Endothelial cell (in vitro differentiated cells): Measurements from ENCODE around the gene DCAF8. TPM values are rescaled to one million over a fixed set of nuclear protein-coding genes. Genes with fewer than 3 reads are reported as not detected.

Experiments used
- DNase-seq: peaks from one replicate; pipeline ENCODE4 v3.0.0; 2021; ENCODE audit warnings: low spot score
- H3K27ac Mint-ChIP-seq: one replicate; pipeline ENCODE4 v1.8.0; 2021; ENCODE audit warnings: mixed read lengths, inconsistent platforms; ENCODE audit not compliant: unreplicated experiment
- H3K27me3 Mint-ChIP-seq: one replicate; pipeline ENCODE4 v1.8.0; 2021; ENCODE audit warnings: mild to moderate bottlenecking, moderate library complexity, mixed read lengths, inconsistent platforms; ENCODE audit not compliant: unreplicated experiment
- H3K36me3 Mint-ChIP-seq: one replicate; pipeline ENCODE4 v1.8.0; 2021; ENCODE audit warnings: mild to moderate bottlenecking, low read depth, mixed read lengths, inconsistent platforms; ENCODE audit not compliant: unreplicated experiment
- H3K4me1 Mint-ChIP-seq: one replicate; pipeline ENCODE4 v1.8.0; 2021; ENCODE audit warnings: mild to moderate bottlenecking, mixed read lengths, inconsistent platforms; ENCODE audit not compliant: unreplicated experiment
- H3K4me3 Mint-ChIP-seq: one replicate; pipeline ENCODE4 v1.8.0; 2021; ENCODE audit warnings: mild to moderate bottlenecking, mixed read lengths, inconsistent platforms; ENCODE audit not compliant: unreplicated experiment
- H3K9me3 Mint-ChIP-seq: one replicate; pipeline ENCODE4 v1.8.0; 2021; ENCODE audit warnings: mixed read lengths, inconsistent platforms; ENCODE audit not compliant: unreplicated experiment
- total RNA-seq: library from RNA; stranded (reverse); fragmentation: NEBNext Ultra II Directional; extraction: Animal tissue kit (Norgen Biotek cat#: 25700); gene quantifications from one replicate; pipeline ENCODE4 v1.2.1, GENCODE V29; 2021; ENCODE audit not compliant: unreplicated experiment
- TF ChIP-seq, protein P1 (sequence below): fragments of 200-600 bp; sonication (generic); IDR thresholded peaks from one replicate; pipeline ENCODE4 v1.5.0; 2021; ENCODE audit warnings: antibody characterized with exemption; ENCODE audit not compliant: unreplicated experiment

The DCAF8 gene
- total RNA-seq, 1 donor from 2014 or later, result 134 TPM

- DNase-seq, result no peak
- Mint-ChIP-seq H3K4me1 (no peaks in the 10 kb centered on the region), H3K27me3 (no peaks in the 10 kb centered on the region), H3K27ac (no peak overlapping the region), H3K9me3 (no peaks in the 10 kb centered on the region), H3K4me3 (no peak overlapping the region), H3K36me3 (peaks cover 22% of the 10 kb centered on the region)
- TF ChIP-seq, protein P1, sequence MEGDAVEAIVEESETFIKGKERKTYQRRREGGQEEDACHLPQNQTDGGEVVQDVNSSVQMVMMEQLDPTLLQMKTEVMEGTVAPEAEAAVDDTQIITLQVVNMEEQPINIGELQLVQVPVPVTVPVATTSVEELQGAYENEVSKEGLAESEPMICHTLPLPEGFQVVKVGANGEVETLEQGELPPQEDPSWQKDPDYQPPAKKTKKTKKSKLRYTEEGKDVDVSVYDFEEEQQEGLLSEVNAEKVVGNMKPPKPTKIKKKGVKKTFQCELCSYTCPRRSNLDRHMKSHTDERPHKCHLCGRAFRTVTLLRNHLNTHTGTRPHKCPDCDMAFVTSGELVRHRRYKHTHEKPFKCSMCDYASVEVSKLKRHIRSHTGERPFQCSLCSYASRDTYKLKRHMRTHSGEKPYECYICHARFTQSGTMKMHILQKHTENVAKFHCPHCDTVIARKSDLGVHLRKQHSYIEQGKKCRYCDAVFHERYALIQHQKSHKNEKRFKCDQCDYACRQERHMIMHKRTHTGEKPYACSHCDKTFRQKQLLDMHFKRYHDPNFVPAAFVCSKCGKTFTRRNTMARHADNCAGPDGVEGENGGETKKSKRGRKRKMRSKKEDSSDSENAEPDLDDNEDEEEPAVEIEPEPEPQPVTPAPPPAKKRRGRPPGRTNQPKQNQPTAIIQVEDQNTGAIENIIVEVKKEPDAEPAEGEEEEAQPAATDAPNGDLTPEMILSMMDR, result no peak
These were observed 33.9 kb downstream of the DCAF8 start for GRCh38 chr1:160228431-160228830.

DNA sequence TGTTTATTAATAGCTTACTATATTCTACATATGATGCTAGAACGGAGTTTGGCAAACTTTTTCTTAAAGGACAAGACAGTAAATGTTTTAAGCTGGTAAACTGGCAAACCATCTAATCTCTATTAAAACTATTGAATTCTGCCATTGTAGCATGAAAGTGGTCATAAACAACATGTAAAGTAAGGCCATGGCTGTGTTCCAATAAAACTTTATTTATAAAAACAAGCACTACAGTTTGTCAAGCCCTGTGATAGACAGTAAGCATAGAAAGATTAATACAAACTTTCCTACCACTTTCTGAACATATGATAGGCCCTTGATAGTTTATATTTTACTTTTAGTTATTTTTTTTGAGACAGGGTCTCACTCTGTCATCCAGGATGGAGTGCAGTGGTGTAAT lies 34.8 kb downstream of the DCAF8 start:
- Mint-ChIP-seq H3K4me3 (no peak overlapping the region), H3K36me3 (peaks cover 29% of the 10 kb centered on the region), H3K9me3 (no peaks in the 10 kb centered on the region), H3K27ac (no peak overlapping the region), H3K4me1 (no peaks in the 10 kb centered on the region), H3K27me3 (no peaks in the 10 kb centered on the region)
- TF ChIP-seq, protein P1, result no peak
- no peak for DNase-seq

GRCh38 chr1:160227034-160227433 lies 35.3 kb downstream of the DCAF8 start:
- Mint-ChIP-seq H3K9me3 (no peaks in the 10 kb centered on the region), H3K36me3 (peaks cover 34% of the 10 kb centered on the region)

GRCh38 chr1:160226623-160227022 lies 35.7 kb downstream of the DCAF8 start:
- no peaks in the 10 kb centered on the region for H3K9me3 Mint-ChIP-seq
- DNase-seq, result no peak

More at GRCh38 chr1:160227034-160227433, 35.3 kb downstream of the DCAF8 start:
- no peaks in the 10 kb centered on the region for H3K27me3 Mint-ChIP-seq
- H3K4me1 Mint-ChIP-seq, result no peaks in the 10 kb centered on the region
- no peak overlapping the region for H3K4me3 Mint-ChIP-seq
- no peak overlapping the region for H3K27ac Mint-ChIP-seq
- DNase-seq, result no peak
- TF ChIP-seq, protein P1, result no peak

GRCh38 chr1:160225345-160225744 lies 37.0 kb downstream of the DCAF8 start:
- H3K27me3 Mint-ChIP-seq, result no peaks in the 10 kb centered on the region
- TF ChIP-seq, protein P1, result no peak
- no peak overlapping the region for H3K27ac Mint-ChIP-seq
- no peak for DNase-seq
- no peaks in the 10 kb centered on the region for H3K9me3 Mint-ChIP-seq
- H3K4me3 Mint-ChIP-seq, result no peak overlapping the region
- no peaks in the 10 kb centered on the region for H3K4me1 Mint-ChIP-seq
- peaks cover 43% of the 10 kb centered on the region for H3K36me3 Mint-ChIP-seq

More at GRCh38 chr1:160226623-160227022, 35.7 kb downstream of the DCAF8 start:
- Mint-ChIP-seq H3K4me1 (no peaks in the 10 kb centered on the region), H3K27ac (no peak overlapping the region), H3K4me3 (no peak overlapping the region), H3K27me3 (no peaks in the 10 kb centered on the region), H3K36me3 (peaks cover 38% of the 10 kb centered on the region)
- TF ChIP-seq, protein P1, result no peak
